ENCODE results near the gene HAUS1. TPM values are rescaled to one million over a fixed set of nuclear protein-coding genes. Genes with fewer than 3 reads are reported as not detected.

The HAUS1 gene
- polyA plus RNA-seq, 3 donors = 43.3 to 56.5 (median 53.7) TPM

DNA sequence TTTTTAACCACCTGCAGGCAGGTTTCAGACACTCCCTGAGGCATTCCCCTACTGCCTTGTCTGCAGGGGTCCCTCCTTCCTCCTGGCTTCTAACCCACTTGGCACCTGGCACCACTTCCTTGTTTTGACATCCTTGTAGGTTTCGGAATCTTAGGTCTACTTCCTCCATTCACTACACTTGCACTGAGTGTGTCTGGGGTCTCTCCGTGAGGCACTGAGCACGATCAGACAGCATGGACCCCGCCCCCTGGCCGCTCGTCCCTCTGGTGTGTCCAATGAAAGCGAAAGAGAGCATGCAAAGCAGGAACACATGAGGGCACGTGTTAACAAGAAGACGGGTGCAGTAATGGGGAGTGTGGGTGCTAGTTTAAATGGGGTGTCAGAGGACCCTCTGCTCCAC, 63.8 kb downstream of the HAUS1 start:
- no peak for DNase-seq (ENCODE audit: extremely low read depth in 1 of 11, low read depth in 9 of 11, low spot score in 4 of 11)

DNA sequence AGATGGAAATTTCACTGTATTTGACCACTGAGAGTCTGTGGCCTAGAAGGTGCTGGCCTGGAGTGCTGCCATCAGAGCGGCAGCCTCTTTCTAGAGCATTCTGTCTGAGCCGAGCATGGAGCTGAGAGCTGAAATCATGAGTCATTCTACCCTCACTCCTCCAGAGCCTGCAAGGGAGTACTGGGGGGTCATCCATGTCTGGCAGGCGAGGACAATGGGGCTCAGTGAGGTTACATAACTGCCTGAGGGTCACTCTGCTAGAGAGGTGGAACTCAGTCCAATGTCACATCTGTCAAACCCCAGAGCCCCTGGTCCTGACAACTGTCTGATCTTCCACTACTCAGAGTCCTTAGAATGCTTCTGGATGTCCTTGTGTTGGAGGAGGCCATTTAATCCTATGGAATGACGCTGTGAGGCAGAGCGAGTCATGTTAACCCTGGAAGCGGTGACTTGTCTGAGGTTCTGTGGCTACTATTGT, 65.3 kb downstream of the HAUS1 start:
- no peak for DNase-seq (ENCODE audit: extremely low read depth in 1 of 11, low read depth in 9 of 11, low spot score in 4 of 11)

DNA sequence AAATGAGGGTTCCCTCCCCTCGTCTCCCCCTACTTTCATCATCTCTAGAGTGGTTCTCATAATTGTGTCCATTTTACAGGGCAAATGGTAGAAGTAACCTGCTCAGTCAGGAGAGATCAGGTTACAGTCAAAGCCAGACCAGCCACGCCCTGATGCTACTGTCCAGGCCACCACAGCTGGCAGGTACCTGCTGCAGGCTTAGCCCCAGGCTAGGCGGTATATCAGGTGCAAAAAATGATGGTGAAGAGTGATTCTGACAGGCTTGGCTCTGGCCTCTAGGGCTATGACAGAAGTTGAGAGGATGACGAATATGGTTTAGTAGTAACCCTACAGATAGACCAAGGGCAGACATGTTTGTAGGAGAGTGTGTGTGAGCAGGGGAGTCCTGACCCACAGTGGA, 67.1 kb downstream of the HAUS1 start:
- no peak for DNase-seq (ENCODE audit: extremely low read depth in 1 of 11, low read depth in 9 of 11, low spot score in 4 of 11)

DNA sequence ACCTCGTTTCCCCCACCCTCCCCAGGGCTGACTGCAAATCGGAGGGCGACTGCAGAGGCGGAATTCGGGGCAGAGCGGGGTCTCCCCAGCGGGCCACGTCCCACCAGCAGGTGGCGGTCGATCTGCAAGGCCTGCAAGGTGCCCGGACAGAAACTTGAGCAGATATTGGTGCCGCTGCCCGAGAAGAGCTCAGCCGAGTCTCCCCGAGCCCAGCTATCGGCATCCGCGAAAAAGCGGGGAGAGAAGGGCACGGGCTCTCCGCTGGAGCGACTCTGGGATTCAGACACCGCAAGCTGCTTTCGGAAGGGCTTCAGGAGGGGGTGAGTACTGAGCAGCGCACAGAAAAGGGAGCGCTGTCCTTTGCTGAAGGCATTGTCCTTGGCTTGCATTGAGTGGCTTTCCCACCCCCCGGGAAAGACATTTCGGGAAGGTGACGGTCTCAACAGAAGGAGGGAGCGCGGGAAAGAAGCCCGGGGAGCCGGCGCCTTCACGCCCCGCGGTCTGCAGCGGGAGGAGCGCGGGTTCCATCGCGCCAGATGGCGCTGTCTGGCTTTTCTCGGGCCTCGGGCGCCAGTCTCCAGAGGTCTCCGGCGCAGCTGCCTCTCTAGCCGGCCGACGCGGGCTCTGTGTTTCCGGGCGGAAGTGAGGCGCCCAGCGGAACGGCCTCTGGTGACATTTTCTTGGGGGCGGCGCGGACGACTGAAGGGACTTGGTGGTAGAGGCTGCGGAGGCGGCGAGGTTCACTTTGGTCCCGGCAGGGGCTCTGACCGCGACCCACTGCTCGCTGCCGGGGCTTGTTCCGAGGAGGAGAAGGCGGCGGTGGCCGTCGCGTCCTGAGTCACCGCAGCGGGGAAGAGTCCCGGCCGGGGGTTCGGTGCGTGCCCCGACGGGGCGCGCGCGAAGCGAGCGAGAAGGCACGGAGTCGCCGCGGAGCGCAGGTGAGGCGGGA, 69.5 kb downstream of the HAUS1 start:
- DNase-seq (ENCODE audit: extremely low read depth in 1 of 11, low read depth in 9 of 11, low spot score in 4 of 11) = peak; percentile 74 to 94 (median 90)

DNA sequence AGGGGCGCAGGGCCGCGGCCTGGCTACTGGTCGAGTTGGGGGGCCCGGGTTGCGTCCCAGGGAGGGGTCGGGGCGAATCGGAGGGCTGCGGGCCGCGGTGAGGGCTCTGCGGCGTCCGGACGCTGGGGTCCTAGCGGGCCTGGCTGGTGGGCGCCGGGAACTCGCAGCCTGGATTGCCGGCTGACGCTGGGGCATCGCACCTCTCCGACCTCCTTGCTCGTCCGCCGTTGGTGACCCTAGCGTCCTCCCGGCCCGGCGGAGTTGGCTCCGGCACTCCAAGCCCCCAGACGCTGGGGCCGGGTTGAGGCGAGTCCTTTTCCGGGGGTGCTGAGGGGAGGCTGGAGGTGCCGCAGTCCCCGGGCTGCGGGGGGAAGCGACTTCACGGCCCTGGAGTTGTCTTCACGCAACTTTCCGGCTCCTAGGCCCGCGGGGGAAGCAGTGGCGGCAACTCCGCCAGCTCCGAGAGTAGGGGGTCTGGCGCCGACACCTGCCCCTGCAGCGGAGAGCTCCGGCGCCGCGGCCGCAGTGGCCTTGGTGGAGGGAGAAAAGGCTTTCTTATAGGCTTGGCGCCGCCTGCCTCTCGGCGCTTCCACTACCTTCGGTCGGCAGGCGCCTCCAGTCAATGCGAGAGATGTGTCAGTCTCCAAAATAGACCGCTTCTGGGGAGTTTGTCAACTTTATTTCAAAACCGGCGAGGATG, 70.3 kb downstream of the HAUS1 start:
- peak in 7 of 11 donors; percentile 5 to 29 (median 15) for DNase-seq (ENCODE audit: extremely low read depth in 1 of 11, low read depth in 9 of 11, low spot score in 4 of 11)

DNA sequence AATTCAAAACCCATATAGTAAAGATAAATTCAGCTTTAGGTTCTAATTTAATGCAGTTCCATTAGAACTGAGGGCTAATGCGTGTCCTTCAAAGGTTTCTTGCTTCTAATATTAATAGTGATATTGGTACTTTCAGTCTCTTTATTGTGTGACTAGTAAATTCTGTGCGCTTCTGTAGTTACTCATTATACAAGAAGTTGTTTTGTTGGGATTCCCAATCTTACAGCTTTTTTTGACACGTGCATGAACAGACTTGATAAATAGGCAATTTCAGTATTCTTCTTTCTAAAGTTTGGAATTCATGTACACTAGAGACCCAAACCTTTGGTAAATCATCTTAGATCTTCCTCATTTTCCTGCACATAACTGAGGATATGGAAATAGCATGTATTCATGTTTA, 71.8 kb downstream of the HAUS1 start:
- no peak for DNase-seq (ENCODE audit: extremely low read depth in 1 of 11, low read depth in 9 of 11, low spot score in 4 of 11)

Other genes starting within 250 kb of the HAUS1 start
- 10 to 100 TPM; 17.7 to 30.8 (median 24.0) TPM for gene EPG5, start 137.1 kb upstream of the HAUS1 start, polyA plus RNA-seq (ENCODE audit: insufficient read length in 3 of 3)
- 10 to 100 TPM in 2 of 3 donors, 1 to 10 TPM in 1; 9.1 to 11.7 (median 11.7) TPM for gene PSTPIP2, start 32.1 kb upstream of the HAUS1 start, polyA plus RNA-seq (ENCODE audit: insufficient read length in 3 of 3)
- gene ATP5F1A, start 6.1 kb upstream of the HAUS1 start, polyA plus RNA-seq (ENCODE audit: insufficient read length in 3 of 3) = 100 to 1,000 TPM; 672 to 722 (median 675) TPM